ENCODE results near the gene ADGRV1.

ADGRV1 gene

DNA sequence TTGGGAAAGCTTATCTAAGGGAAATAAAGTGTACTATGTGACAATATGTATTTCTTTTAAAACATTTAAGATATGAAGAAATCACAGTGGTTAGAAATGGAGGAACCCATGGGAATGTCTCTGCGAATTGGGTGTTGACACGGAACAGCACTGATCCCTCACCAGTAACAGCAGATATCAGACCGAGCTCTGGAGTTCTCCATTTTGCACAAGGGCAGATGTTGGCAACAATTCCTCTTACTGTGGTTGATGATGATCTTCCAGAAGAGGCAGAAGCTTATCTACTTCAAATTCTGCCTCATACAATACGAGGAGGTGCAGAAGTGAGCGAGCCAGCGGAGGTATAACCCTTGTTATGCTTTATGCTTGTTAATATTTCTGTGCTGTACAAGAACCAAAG, 69.9 kb downstream of the ADGRV1 start:
- no peak overlapping the region for H3K4me3 ChIP-seq (replicated peaks; ENCODE audit: low read depth, low read length)
- TF ChIP-seq, protein P1, sequence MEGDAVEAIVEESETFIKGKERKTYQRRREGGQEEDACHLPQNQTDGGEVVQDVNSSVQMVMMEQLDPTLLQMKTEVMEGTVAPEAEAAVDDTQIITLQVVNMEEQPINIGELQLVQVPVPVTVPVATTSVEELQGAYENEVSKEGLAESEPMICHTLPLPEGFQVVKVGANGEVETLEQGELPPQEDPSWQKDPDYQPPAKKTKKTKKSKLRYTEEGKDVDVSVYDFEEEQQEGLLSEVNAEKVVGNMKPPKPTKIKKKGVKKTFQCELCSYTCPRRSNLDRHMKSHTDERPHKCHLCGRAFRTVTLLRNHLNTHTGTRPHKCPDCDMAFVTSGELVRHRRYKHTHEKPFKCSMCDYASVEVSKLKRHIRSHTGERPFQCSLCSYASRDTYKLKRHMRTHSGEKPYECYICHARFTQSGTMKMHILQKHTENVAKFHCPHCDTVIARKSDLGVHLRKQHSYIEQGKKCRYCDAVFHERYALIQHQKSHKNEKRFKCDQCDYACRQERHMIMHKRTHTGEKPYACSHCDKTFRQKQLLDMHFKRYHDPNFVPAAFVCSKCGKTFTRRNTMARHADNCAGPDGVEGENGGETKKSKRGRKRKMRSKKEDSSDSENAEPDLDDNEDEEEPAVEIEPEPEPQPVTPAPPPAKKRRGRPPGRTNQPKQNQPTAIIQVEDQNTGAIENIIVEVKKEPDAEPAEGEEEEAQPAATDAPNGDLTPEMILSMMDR (IDR thresholded peaks at IDR 0.05; ENCODE audit: low read depth, low read length, missing control alignments), result no peak
- no peak for DNase-seq (ENCODE audit: extremely low read depth, low read depth)

DNA sequence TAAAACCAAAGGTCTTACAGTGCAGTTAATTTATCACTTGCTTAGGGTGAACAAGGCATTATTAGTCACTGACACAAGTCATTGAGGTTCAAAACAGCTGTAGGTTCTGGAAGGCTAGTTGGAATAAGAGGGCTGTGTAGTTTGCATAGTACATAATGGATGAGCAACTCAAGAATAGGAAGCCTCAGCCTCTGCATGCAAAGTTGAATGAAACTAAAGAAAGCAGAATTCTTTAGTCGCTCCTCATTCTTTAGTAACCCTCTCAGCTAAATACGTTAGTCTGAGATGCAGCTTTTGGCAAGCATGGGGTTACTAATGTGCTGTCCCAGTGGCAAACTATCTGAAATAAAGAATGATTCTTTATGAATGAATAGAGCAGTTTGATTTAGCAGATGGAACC, 74.2 kb downstream of the ADGRV1 start:
- TF ChIP-seq, protein P1 (IDR thresholded peaks at IDR 0.05; ENCODE audit: low read depth, low read length, missing control alignments), result no peak
- H3K4me3 ChIP-seq (replicated peaks; ENCODE audit: low read depth, low read length), result no peak overlapping the region
- DNase-seq (ENCODE audit: extremely low read depth, low read depth), result no peak

DNA sequence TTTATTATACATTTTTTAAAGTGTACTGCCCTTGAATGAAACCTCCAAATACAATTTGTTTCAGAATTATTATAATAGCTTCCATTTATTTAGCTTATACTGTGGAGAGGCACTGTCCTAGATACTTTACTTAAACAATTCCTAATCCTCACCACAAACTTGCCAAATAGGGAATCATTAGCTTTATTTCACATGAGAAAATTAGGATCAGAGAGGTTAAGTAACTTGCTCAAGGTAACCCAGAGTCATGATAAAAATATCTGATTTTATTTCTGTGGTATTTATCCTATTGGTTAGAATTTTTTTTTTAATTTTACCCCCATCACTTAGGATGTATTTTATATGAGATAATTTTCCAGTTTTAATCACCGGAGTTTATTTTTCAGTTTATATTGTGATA, 78.4 kb downstream of the ADGRV1 start:
- DNase-seq (ENCODE audit: extremely low read depth, low read depth), result no peak
- H3K4me3 ChIP-seq (replicated peaks; ENCODE audit: low read depth, low read length), result no peak overlapping the region
- TF ChIP-seq, protein P1 (IDR thresholded peaks at IDR 0.05; ENCODE audit: low read depth, low read length, missing control alignments), result no peak

GRCh38 chr5:90637731-90638130, 79.1 kb downstream of the ADGRV1 start:
- no peak for DNase-seq (ENCODE audit: extremely low read depth, low read depth)
- TF ChIP-seq, protein P1 (IDR thresholded peaks at IDR 0.05; ENCODE audit: low read depth, low read length, missing control alignments), result no peak

DNA sequence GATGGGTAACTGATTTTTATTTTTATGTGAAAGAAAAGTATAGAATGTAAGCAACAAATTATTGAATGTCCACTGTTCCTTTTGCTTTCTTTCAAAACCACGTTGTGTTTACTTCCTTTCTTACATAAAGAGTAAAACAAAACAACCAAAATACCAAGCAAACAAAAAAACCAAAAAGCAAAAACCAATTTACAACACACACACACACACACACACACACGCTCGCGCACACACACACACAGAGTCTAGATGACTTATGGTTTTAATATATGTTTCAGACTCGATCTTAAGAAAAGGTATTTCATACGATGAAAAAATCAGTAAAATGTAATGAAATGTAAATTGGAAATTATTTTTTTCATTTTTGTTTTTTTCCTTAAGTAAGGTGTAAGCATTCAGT, 80.3 kb downstream of the ADGRV1 start:
- no peak overlapping the region for H3K4me3 ChIP-seq (replicated peaks; ENCODE audit: low read depth, low read length)
- DNase-seq (ENCODE audit: extremely low read depth, low read depth), result no peak
- TF ChIP-seq, protein P1 (IDR thresholded peaks at IDR 0.05; ENCODE audit: low read depth, low read length, missing control alignments), result no peak

More at GRCh38 chr5:90637731-90638130, 79.1 kb downstream of the ADGRV1 start:
- H3K4me3 ChIP-seq (replicated peaks; ENCODE audit: low read depth, low read length), result no peak overlapping the region

DNA sequence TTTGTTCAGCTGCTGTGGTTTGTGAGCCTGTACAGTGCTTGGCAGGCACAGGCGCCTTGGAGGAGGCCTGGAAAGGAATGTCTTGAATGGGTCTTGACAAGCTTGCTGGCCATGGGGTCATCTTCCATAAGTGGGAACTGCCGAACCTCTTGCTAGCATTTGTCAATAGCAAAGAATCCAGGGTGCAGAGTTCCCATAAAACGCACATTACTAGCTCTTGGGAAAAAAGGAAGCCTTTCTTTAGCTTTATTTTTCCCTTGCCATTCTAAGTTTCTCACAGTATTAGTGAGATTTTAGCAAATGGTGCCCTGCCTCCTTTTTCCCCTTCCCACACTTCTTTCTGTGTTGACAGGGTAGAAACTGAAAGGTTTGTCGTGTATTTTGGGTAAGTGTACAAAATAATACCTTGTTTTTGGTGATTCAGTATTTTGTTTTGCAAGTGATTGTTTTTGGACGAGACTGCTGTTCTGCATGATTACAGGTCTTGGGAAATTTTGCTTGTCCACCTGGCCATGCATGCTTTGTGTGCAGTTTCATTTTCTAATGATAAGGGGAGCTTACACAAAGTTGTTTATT, 82.0 kb downstream of the ADGRV1 start:
- no peak for DNase-seq (ENCODE audit: extremely low read depth, low read depth)

More for the DNA sequence above, 82.0 kb downstream of the ADGRV1 start:
- no peak overlapping the region for H3K4me3 ChIP-seq (replicated peaks; ENCODE audit: low read depth, low read length)
- TF ChIP-seq, protein P1 (IDR thresholded peaks at IDR 0.05; ENCODE audit: low read depth, low read length, missing control alignments), result no peak
